Upper lobe of left lung (tissue), 4 donors: Measurements from ENCODE around the gene TM4SF20.

ENCODE experiments used
- CTCF ChIP-seq, 6 experiments: fragments of 450-650 bp in 4 of 6; fragments of 200-600 bp in 2 of 6; sonication (generic) in 2 of 6; IDR thresholded peaks; one replicate each; pipeline ENCODE4 v1.5.1; 2016 to 2019; ENCODE audit warnings: antibody characterized with exemption in 6 of 6
- POLR2A ChIP-seq, 4 donors: fragments of 450-650 bp; IDR thresholded peaks; one replicate each; pipeline ENCODE4 v1.5.1; 2016 to 2017; ENCODE audit warnings: antibody characterized with exemption in 4 of 4, mild to moderate bottlenecking in 2 of 4
- POLR2AphosphoS5 ChIP-seq, 2 donors: sonication (generic); formaldehyde crosslinking; IDR thresholded peaks; one replicate each; pipeline ENCODE4 v1.5.1; 2017; ENCODE audit warnings: antibody characterized with exemption in 2 of 2

- TF ChIP-seq CTCF (IDR thresholded peaks at IDR 0.05): no peak
- TF ChIP-seq POLR2AphosphoS5 (IDR thresholded peaks at IDR 0.05): no peak
- no peak for TF ChIP-seq POLR2A (IDR thresholded peaks at IDR 0.05)
These were observed 7.5 kb upstream of the TM4SF20 start for GRCh38 chr2:227386630-227387029.
